Nephron (organoid): Measurements from ENCODE around the gene C4BPB.

Experiments used
- H3K27ac Mint-ChIP-seq, 3 experiments: 2 replicates each; pipeline ENCODE4 v1.8.0; 2020; ENCODE audit warnings: mixed read lengths in 3 of 3, mild to moderate bottlenecking in 2 of 3, moderate library complexity in 1 of 3
- H3K27me3 Mint-ChIP-seq: 2 replicates; pipeline ENCODE4 v1.8.0; 2021; ENCODE audit warnings: low read depth, mild to moderate bottlenecking, moderate library complexity, mixed read lengths
- H3K36me3 Mint-ChIP-seq: 2 replicates; pipeline ENCODE4 v1.8.0; 2020; ENCODE audit warnings: low read depth, mixed read lengths
- H3K4me1 Mint-ChIP-seq: 2 replicates; pipeline ENCODE4 v1.8.0; 2020; ENCODE audit warnings: mixed read lengths
- H3K4me3 Mint-ChIP-seq, 3 experiments: 2 replicates each; pipeline ENCODE4 v1.8.0; 2020; ENCODE audit warnings: mild to moderate bottlenecking in 3 of 3, mixed read lengths in 3 of 3, moderate library complexity in 2 of 3
- H3K9me3 Mint-ChIP-seq: 2 replicates; pipeline ENCODE4 v1.8.0; 2020; ENCODE audit warnings: mixed read lengths
- CTCF ChIP-seq, 3 experiments: fragments of 200-600 bp; sonication (generic); IDR thresholded peaks; one replicate each; pipeline ENCODE4 v1.5.0; 2021; ENCODE audit warnings: antibody characterized with exemption in 3 of 3; ENCODE audit not compliant: unreplicated experiment in 3 of 3

The C4BPB gene

DNA sequence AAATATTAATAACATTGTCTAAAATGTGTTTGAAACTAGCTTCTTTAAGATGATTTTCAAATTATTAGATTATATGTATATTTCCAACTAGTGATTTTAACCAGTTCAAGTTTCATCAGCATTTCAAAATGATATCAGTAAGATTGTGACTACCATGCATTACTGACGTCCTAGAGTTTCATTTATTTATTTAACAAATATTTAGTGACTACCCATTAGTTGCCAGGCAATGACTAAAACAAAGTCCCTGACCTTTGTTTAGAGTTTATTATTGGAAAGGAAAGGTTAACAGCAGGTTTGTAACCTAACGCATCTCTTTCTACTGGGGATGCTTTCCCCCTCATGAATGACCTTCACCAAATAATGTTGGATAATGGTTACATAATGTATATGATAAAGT, 7.6 kb upstream of the C4BPB start:
- no peak for TF ChIP-seq CTCF (IDR thresholded peaks at IDR 0.05; ENCODE audit: unreplicated experiment in 3 of 3)

DNA sequence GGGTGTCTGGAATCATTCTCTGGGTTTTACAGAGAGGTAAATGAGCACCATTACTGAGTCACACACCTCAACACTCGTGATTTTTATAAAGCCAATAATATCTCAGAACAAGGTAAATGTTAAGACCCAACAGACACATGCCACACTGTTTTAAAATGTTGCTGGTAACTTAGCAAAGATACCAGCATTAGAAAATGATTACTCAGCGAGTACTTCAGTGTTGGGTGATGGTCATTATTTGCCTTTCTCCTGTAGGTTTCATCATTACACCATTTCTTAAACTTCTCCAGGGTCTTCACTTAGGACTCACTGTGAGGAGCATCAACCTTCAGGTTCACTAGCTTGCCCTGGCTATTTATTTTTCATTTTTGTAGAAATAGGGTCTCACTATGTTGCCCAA, 6.9 kb upstream of the C4BPB start:
- H3K4me3 Mint-ChIP-seq, result no peak overlapping the region

More for the DNA sequence above, 7.6 kb upstream of the C4BPB start:
- Mint-ChIP-seq H3K9me3 (no peaks in the 10 kb centered on the region), H3K4me1 (peaks cover 9% of the 10 kb centered on the region), H3K27me3 (peaks cover 6% of the 10 kb centered on the region), H3K4me3 (no peak overlapping the region), H3K36me3 (no peaks in the 10 kb centered on the region), H3K27ac (no peak overlapping the region)

DNA sequence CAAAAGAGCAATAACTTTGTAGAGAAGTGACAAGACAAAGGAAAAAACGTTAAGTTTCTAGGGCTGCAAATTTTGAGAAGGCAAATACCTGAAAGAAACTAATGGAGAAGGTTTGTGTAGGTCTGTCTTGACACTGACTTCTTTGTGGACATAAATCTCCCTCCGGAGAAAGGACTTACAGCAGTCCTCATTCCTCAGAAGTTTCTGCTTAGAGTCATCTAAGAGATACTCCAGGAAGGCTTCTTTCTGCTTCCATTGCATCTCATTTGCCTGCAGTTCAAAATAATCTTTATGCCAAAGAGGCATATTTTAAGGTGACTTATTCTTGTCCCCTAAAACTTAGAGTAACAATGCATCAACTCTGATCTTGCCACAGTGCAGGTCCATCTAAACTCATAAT, 4.4 kb upstream of the C4BPB start:
- no peaks in the 10 kb centered on the region for H3K36me3 Mint-ChIP-seq
- TF ChIP-seq CTCF (IDR thresholded peaks at IDR 0.05; ENCODE audit: unreplicated experiment in 3 of 3), result no peak
- H3K4me1 Mint-ChIP-seq, result peaks cover 18% of the 10 kb centered on the region
- peak overlapping the region in 1 of 3 experiments; percentile 30 for H3K27ac Mint-ChIP-seq
- no peaks in the 10 kb centered on the region for H3K9me3 Mint-ChIP-seq
- peaks cover 6% of the 10 kb centered on the region for H3K27me3 Mint-ChIP-seq
- no peak overlapping the region for H3K4me3 Mint-ChIP-seq

More for the DNA sequence above, 6.9 kb upstream of the C4BPB start:
- no peak for TF ChIP-seq CTCF (IDR thresholded peaks at IDR 0.05; ENCODE audit: unreplicated experiment in 3 of 3)
- Mint-ChIP-seq H3K27ac (no peak overlapping the region), H3K36me3 (no peaks in the 10 kb centered on the region), H3K9me3 (no peaks in the 10 kb centered on the region), H3K4me1 (peaks cover 13% of the 10 kb centered on the region), H3K27me3 (peaks cover 6% of the 10 kb centered on the region)

GRCh38 chr1:207084701-207085180, 3.9 kb upstream of the C4BPB start:
- peaks cover 6% of the 10 kb centered on the region for H3K27me3 Mint-ChIP-seq
- peak overlapping the region in 1 of 3 experiments; percentile 30 for H3K27ac Mint-ChIP-seq
- H3K4me3 Mint-ChIP-seq, result no peak overlapping the region
- no peaks in the 10 kb centered on the region for H3K36me3 Mint-ChIP-seq
- H3K9me3 Mint-ChIP-seq, result no peaks in the 10 kb centered on the region
- H3K4me1 Mint-ChIP-seq, result peaks cover 18% of the 10 kb centered on the region
- peak; percentile 47 to 73 (median 63) for TF ChIP-seq CTCF (IDR thresholded peaks at IDR 0.05; ENCODE audit: unreplicated experiment in 3 of 3)

DNA sequence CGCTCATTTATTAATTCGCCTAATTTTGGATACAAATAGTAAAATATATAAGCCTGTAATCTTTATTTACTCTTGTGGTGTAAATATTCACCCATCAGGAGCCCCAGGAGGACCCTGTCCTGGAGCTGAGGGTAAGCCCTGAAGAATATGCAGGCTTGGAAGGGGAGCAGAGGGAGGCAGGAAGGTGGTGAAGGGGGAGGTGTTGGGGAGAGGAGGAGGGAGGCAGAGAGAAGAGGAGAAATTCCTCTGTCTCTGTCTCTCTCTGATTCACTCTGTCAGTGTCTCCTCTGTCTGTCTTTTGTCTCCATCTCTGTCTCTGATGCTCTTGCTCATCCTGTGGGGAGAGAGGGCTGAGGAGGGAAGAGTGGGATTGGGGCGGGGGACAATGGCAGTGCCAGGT, 2.8 kb upstream of the C4BPB start:
- no peak for TF ChIP-seq CTCF (IDR thresholded peaks at IDR 0.05; ENCODE audit: unreplicated experiment in 3 of 3)
- H3K9me3 Mint-ChIP-seq, result no peaks in the 10 kb centered on the region
- peak overlapping the region in 1 of 3 experiments; percentile 24 for H3K27ac Mint-ChIP-seq
- H3K36me3 Mint-ChIP-seq, result no peaks in the 10 kb centered on the region
- no peak overlapping the region for H3K4me3 Mint-ChIP-seq
- H3K4me1 Mint-ChIP-seq, result peaks cover 18% of the 10 kb centered on the region
- peaks cover 6% of the 10 kb centered on the region for H3K27me3 Mint-ChIP-seq

GRCh38 chr1:207088161-207088560, 499 bp upstream of the C4BPB start:
- Mint-ChIP-seq H3K27me3 (peaks cover 9% of the 10 kb centered on the region), H3K4me1 (peaks cover 18% of the 10 kb centered on the region), H3K4me3 (no peak overlapping the region), H3K27ac (no peak overlapping the region), H3K36me3 (no peaks in the 10 kb centered on the region), H3K9me3 (no peaks in the 10 kb centered on the region)
- TF ChIP-seq CTCF (IDR thresholded peaks at IDR 0.05; ENCODE audit: unreplicated experiment in 3 of 3), result no peak
